K562 (cell line): ENCODE results near the gene TTC27. TPM values are rescaled to one million over a fixed set of nuclear protein-coding genes. Genes with fewer than 3 reads are reported as not detected.

Source experiments
- ATAC-seq: fragments of 200-7000 bp; cut with Tn5 transposase; 3 replicates; pipeline ENCODE4 v1.9.1; 2020; ENCODE audit warnings: moderate library complexity
- BruUV-seq: library from RNA; stranded (reverse); fragments of 400-500 nt; replicated peaks from 2 replicates; lab custom pipeline; 2021; lab: Mats Ljungman, UMichigan
- CTCF ChIA-PET: fragments of 300-600 bp; formaldehyde crosslinking; extraction: SDS; loops from one replicate; lab custom pipeline; 2021; ENCODE audit warnings: low intra/inter-chr PET ratio; lab: Yijun Ruan, JAX
- POLR2A ChIA-PET: fragments of 300-600, 350-650 bp; sonication (Branson Sonifier 250); formaldehyde crosslinking; extraction: SDS; loops from one replicate; lab custom pipeline; 2021; ENCODE audit warnings: antibody characterized with exemption, inconsistent platforms; lab: Yijun Ruan, JAX
- DNase-seq, 4 experiments: peaks; one replicate each; pipeline versions ENCODE4 v3.0.0 to v3.0.0-alpha.2; 2011 to 2018; ENCODE audit warnings: low spot score in 3 of 4, mixed read lengths in 3 of 4; ENCODE audit errors: extremely low read depth in 1 of 4
- FAIRE-seq: peaks from 2 replicates; lab custom pipeline; 2011; peaks lifted over from hg19 to GRCh38; lab: Jason Lieb, UNC
- H2AFZ ChIP-seq: 2 replicates; pipeline ENCODE4 v1.6.0; 2011; ENCODE audit warnings: low read depth, low read length, control low read depth, inconsistent platforms
- H3K27ac ChIP-seq: fragments of 200-600 bp; 3 replicates; pipeline ENCODE4 v1.8.0; 2011; ENCODE audit warnings: low read depth, mild to moderate bottlenecking, control low read depth, inconsistent platforms, low read length, moderate library complexity, mixed read lengths; ENCODE audit errors: extremely low read depth
- H3K27me3 ChIP-seq, 2 experiments: fragments of 300-600 bp in 1 of 2; 2 replicates in 1 of 2; 3 replicates in 1 of 2; pipeline versions ENCODE4 v1.6.0 to v1.8.0; 2011; ENCODE audit warnings: inconsistent platforms in 2 of 2, low read length in 2 of 2, mild to moderate bottlenecking in 1 of 2, mixed read lengths in 1 of 2, moderate library complexity in 1 of 2; ENCODE audit not compliant: control insufficient read depth in 2 of 2, insufficient read depth in 2 of 2
- H3K36me3 ChIP-seq: fragments of 300-600 bp; 3 replicates; pipeline ENCODE4 v1.8.0; 2011; ENCODE audit warnings: mild to moderate bottlenecking, low read length, inconsistent platforms; ENCODE audit not compliant: control insufficient read depth, insufficient read depth
- H3K4me1 ChIP-seq, 2 experiments: fragments of 200-600 bp in 1 of 2; replicated peaks in 1 of 2; 2 replicates in 1 of 2; 3 replicates in 1 of 2; pipeline versions ENCODE4 v1.5.1 to v1.8.0; 2011; ENCODE audit warnings: inconsistent platforms in 2 of 2, low read length in 2 of 2, mild to moderate bottlenecking in 1 of 2, mixed read lengths in 1 of 2, moderate library complexity in 1 of 2; ENCODE audit not compliant: control insufficient read depth in 2 of 2, insufficient read depth in 2 of 2
- H3K4me2 ChIP-seq: 2 replicates; pipeline ENCODE4 v1.6.1; 2011; ENCODE audit warnings: low read length, control low read depth, inconsistent platforms, mixed read lengths; ENCODE audit not compliant: insufficient read depth
- H3K4me3 ChIP-seq: fragments of 200-600 bp; sonication (generic), shearing (Covaris generic); 2 replicates; pipeline ENCODE4 v1.5.1; 2016; ENCODE audit warnings: control low read depth, inconsistent platforms
- H3K79me2 ChIP-seq: fragments of 200-600 bp; 3 replicates; pipeline ENCODE4 v1.8.0; 2011; ENCODE audit warnings: low read length, inconsistent platforms; ENCODE audit not compliant: control insufficient read depth, insufficient read depth
- H3K9ac ChIP-seq, 2 experiments: 2 replicates each; pipeline versions ENCODE4 v1.6.0 to v1.6.1; 2011; ENCODE audit warnings: low read depth in 2 of 2, low read length in 2 of 2, control low read depth in 1 of 2, inconsistent platforms in 1 of 2, mild to moderate bottlenecking in 1 of 2, mixed read lengths in 1 of 2; ENCODE audit not compliant: insufficient read depth in 1 of 2
- H3K9me1 ChIP-seq: one replicate; pipeline ENCODE4 v1.6.0; 2011; ENCODE audit warnings: inconsistent platforms, mild to moderate bottlenecking, low read length, moderate library complexity; ENCODE audit not compliant: control insufficient read depth, insufficient read depth
- H3K9me3 ChIP-seq: replicated peaks from 2 replicates; pipeline ENCODE4 v1.5.1; 2011; ENCODE audit warnings: low read depth, low read length, inconsistent platforms; ENCODE audit not compliant: control insufficient read depth, insufficient read depth
- H4K20me1 ChIP-seq: replicated peaks from 2 replicates; pipeline ENCODE4 v1.6.1; 2011; ENCODE audit warnings: low read length, inconsistent platforms, mixed read lengths; ENCODE audit not compliant: control insufficient read depth, insufficient read depth
- HNRNPL ChIP-seq: fragments of 200-400 bp; formaldehyde crosslinking; IDR thresholded peaks from 2 replicates; pipeline ENCODE4 v1.6.1; 2017; ENCODE audit warnings: low read depth, mild to moderate bottlenecking, low read length
- KHSRP ChIP-seq: fragments of 450-650 bp; IDR thresholded peaks from 2 replicates; pipeline ENCODE4 v1.6.1; 2017
- PBX2 ChIP-seq, 2 experiments: IDR thresholded peaks in 1 of 2; conservative IDR thresholded peaks in 1 of 2; 2 replicates each; pipeline ENCODE4 v1.6.1; 2016; ENCODE audit warnings: low read depth in 2 of 2, mild to moderate bottlenecking in 1 of 2, missing compliant biosample characterization in 1 of 2, missing genetic modification characterization in 1 of 2, moderate library complexity in 1 of 2
- PHB2 ChIP-seq: fragments of 450-650 bp; IDR thresholded peaks from 2 replicates; pipeline ENCODE4 v1.6.1; 2017; ENCODE audit warnings: low read depth
- RBM14 ChIP-seq: fragments of 200-400 bp; formaldehyde crosslinking; IDR thresholded peaks from 2 replicates; pipeline ENCODE4 v1.6.1; 2018; ENCODE audit warnings: low read depth, mild to moderate bottlenecking, low read length, moderate library complexity, borderline replicate concordance; ENCODE audit not compliant: insufficient read depth
- SRF ChIP-seq, 2 experiments: fragments of 250-450, 450-650 bp in 1 of 2; sonication (Bioruptor Pico) in 1 of 2; sonication (generic) in 1 of 2; formaldehyde crosslinking; IDR thresholded peaks; 2 replicates each; pipeline versions ENCODE4 v1.5.0 to v1.5.1; 2020 to 2022; ENCODE audit warnings: mild to moderate bottlenecking in 1 of 2, missing genetic modification reagents in 1 of 2
- TFE3 ChIP-seq: fragments of 450-650 bp; formaldehyde crosslinking; IDR thresholded peaks from 2 replicates; pipeline ENCODE4 v1.4.0; 2020; ENCODE audit warnings: mild to moderate bottlenecking, mixed read lengths
- ZNF175 ChIP-seq: fragments of 200-800 bp; sonication (Bioruptor generic); IDR thresholded peaks from 2 replicates; pipeline ENCODE4 v1.6.1; 2016; ENCODE audit warnings: low read depth, mild to moderate bottlenecking, missing genetic modification characterization, missing compliant biosample characterization
- ZNF75A ChIP-seq: fragments of 450-650 bp; formaldehyde crosslinking; IDR thresholded peaks from 2 replicates; pipeline ENCODE4 v1.4.0; 2020; ENCODE audit warnings: mild to moderate bottlenecking
- WGBS: fragments of 100-300 bp; shearing (Covaris generic); methylation state at CpG from one replicate; pipeline ENCODE4 v1.1.6; 2016; ENCODE audit warnings: low coverage, mixed read lengths; ENCODE audit not compliant: insufficient coverage; ENCODE audit errors: missing lambda C conversion rate; 5-methylcytosine and 5-hydroxymethylcytosine counted together
- in situ Hi-C: fragments of 300-500 bp; cut with MboI; formaldehyde crosslinking; loops from 4 replicates; pipeline ENCODE4 v1.15.0; 2018; ENCODE audit warnings: inconsistent platforms, mixed read lengths
- intact Hi-C: fragments of 100-400 bp; cut with micrococcal nuclease; formaldehyde crosslinking; loops from 2 replicates; pipeline ENCODE4 v1.14.2; 2022
- polyA plus RNA-seq, 8 experiments: library from polyadenylated mRNA; depleted of rRNA in 4 of 8; stranded (reverse) in 5 of 8; unstranded in 3 of 8; fragments of >200 nt; fragmentation: Nextera tagmentation in 2 of 8; fragmentation: Illumina TruSeq in 1 of 8; extraction: Ambion mirVana in 2 of 8; extraction: Trizol in 1 of 8; gene quantifications; 2 replicates each; pipeline versions ENCODE4 v1.2.1 to v1.2.3, GENCODE V29; 2011 to 2014; ENCODE audit warnings: inconsistent platforms in 1 of 8, missing spikeins in 1 of 8
- total RNA-seq, 7 experiments: library from RNA; depleted of rRNA in 6 of 7; stranded (reverse); fragments of >200 nt in 6 of 7; fragmentation: Illumina TruSeq in 2 of 7; extraction: Trizol in 2 of 7; gene quantifications; 2 replicates each; pipeline versions ENCODE4 v1.2.1 to v1.2.3, GENCODE V29; 2011 to 2021; ENCODE audit warnings: low replicate concordance in 1 of 7

TTC27 gene
- total and polyA plus RNA-seq, 9 of the 15 experiments (the other 6 are each of a cell fraction or from before 2014, with no cell fraction given): 44.3 to 93.4 (median 57.3) TPM

- FAIRE-seq (no peak), DNase-seq (no peak), ATAC-seq (no peak; the same call in 2 of the 3 replicates)
- Histone ChIP-seq H3K36me3 (peaks cover 35% of the 10 kb centered on the region; the same call in 2 of the 3 replicates), H3K9ac (no peak overlapping the region), H3K27ac (no peak overlapping the region), H3K79me2 (no peaks in the 10 kb centered on the region), H4K20me1 (no peaks in the 10 kb centered on the region), H3K4me2 (no peak overlapping the region), H3K9me3 (no peaks in the 10 kb centered on the region), H3K9me1 (no peaks in the 10 kb centered on the region), H3K27me3 (no peaks in the 10 kb centered on the region), H3K4me1 (peaks cover 0 to 6% of the 10 kb centered on the region in 2 experiments; a peak in 2 of 5 replicates), H3K4me3 (no peak overlapping the region), H2AFZ (no peak overlapping the region)
- CTCF ChIA-PET: no interaction called here
- BruUV-seq: no TSS peak
- POLR2A ChIA-PET: interaction anchor here (0.6 to 0.7 kb wide), 2 partner anchors 12 to 333 kb away, joined by 3 to 4 read pairs; no protein-coding TSS in a partner anchor
- TF ChIP-seq HNRNPL (no peak), SRF (CRISPR knock-in tag; IDR thresholded peaks at IDR 0.05) (0 out of 4 replicates have a peak, but pooled peaks of 1 of the 2 experiments have one; percentile 17)
- in situ Hi-C loops: no loop called here
- WGBS: 92% methylated on average over 5 of the region's 5 CpGs
- intact Hi-C loops: no loop called here
Measured at GRCh38 chr2:32706815-32707579, 79.1 kb downstream of the TTC27 start.

GRCh38 chr2:32711219-32711618 is 83.4 kb downstream of the TTC27 start:
- Histone ChIP-seq H3K4me1 (no peaks in the 10 kb centered on the region), H3K36me3 (peaks cover 27% of the 10 kb centered on the region; the same call in 1 of the 3 replicates), H3K4me2 (no peak overlapping the region), H3K4me3 (no peak overlapping the region), H3K9me1 (no peaks in the 10 kb centered on the region), H3K9me3 (no peaks in the 10 kb centered on the region), H2AFZ (no peak overlapping the region), H4K20me1 (no peaks in the 10 kb centered on the region), H3K27ac (no peak overlapping the region), H3K79me2 (no peaks in the 10 kb centered on the region), H3K27me3 (no peaks in the 10 kb centered on the region), H3K9ac (no peak overlapping the region)
- CTCF ChIA-PET: no interaction called here
- POLR2A ChIA-PET: no interaction called here
- no peak for ATAC-seq
- FAIRE-seq: no peak
- no peak for DNase-seq
- no TSS peak for BruUV-seq
- in situ Hi-C loops (no loop called here), intact Hi-C loops (no loop called here)
- WGBS: 56% methylated on average over 4 of the region's 4 CpGs
- TF ChIP-seq KHSRP: no peak
- TF ChIP-seq PHB2: no peak
- TF ChIP-seq TFE3: peak; percentile 61
- TF ChIP-seq ZNF75A: no peak
- TF ChIP-seq PBX2 (CRISPR knock-in tag; IDR thresholded peaks at IDR 0.05; ENCODE audit: low read depth): no peak
- 0 out of 2 replicates have a peak, but pooled peaks have one; percentile 15 for TF ChIP-seq PBX2 (tag; conservative IDR thresholded peaks at IDR 0.05; ENCODE audit: low read depth)
- TF ChIP-seq RBM14: no peak
- no peak for TF ChIP-seq ZNF175 (CRISPR knock-in tag)
